GM23248 (cell line): Measurements from ENCODE around the gene GNS.

Source experiments
- EZH2 ChIP-seq: fragments of 200-600 bp; sonication (generic); IDR thresholded peaks from 2 replicates; pipeline ENCODE4 v1.6.1; 2018; ENCODE audit warnings: antibody characterized with exemption, mild to moderate bottlenecking; ENCODE audit not compliant: insufficient read depth, poor library complexity, severe bottlenecking
- EZH2phosphoT487 ChIP-seq: fragments of 200-600 bp; sonication (generic); IDR thresholded peaks from 2 replicates; pipeline ENCODE4 v1.6.1; 2018; ENCODE audit warnings: antibody characterized with exemption, moderate library complexity, mild to moderate bottlenecking, low read depth; ENCODE audit not compliant: insufficient read depth

GRCh38 chr12:64759035-64759894 lies at the start of gene GNS:
- TF ChIP-seq EZH2phosphoT487, result no peak
- TF ChIP-seq EZH2, result no peak
